GM12873 (cell line): ENCODE results near the gene RPL38.
A peak's percentile ranks its signal among the peaks of the same experiment; 100 is the strongest.

Experiments used
- CTCF ChIP-seq: IDR thresholded peaks from 2 replicates; pipeline ENCODE4 v1.5.1; 2012; ENCODE audit warnings: low read depth, mild to moderate bottlenecking, moderate library complexity, low read length, control low read depth; ENCODE audit not compliant: insufficient read depth; ENCODE audit errors: missing control alignments

RPL38 gene

GRCh38 chr17:74203439-74204240 lies at the start of gene RPL38:
Gene RPL38 (plus strand): TSS chr17:74203678. CDS start chr17:74203956, 278 bp downstream.
- peak; percentile 99 for TF ChIP-seq CTCF

- TF ChIP-seq CTCF, result no peak
These were observed 49.6 kb upstream of the RPL38 start for GRCh38 chr17:74153821-74154430.

GRCh38 chr17:74156878-74157277 lies 46.6 kb upstream of the RPL38 start:
- no peak for TF ChIP-seq CTCF

- no peak for TF ChIP-seq CTCF
These were observed 46.1 kb upstream of the RPL38 start for GRCh38 chr17:74157366-74157765.

- no peak for TF ChIP-seq CTCF
These were observed 44.7 kb upstream of the RPL38 start for GRCh38 chr17:74158761-74159160.

- TF ChIP-seq CTCF, result no peak
These were observed 44.1 kb upstream of the RPL38 start for GRCh38 chr17:74159226-74159840.

GRCh38 chr17:74160656-74161502 lies 42.6 kb upstream of the RPL38 start:
- TF ChIP-seq CTCF, result no peak
